Activated CD4-positive, alpha-beta T cell treated with anti-CD3 and anti-CD28 coated beads for 1 hour (primary cell): Measurements from ENCODE around the gene FXR2.

ENCODE experiments used
- DNase-seq: peaks from one replicate; pipeline ENCODE4 v3.0.0-alpha.2; 2020

Gene FXR2

DNA sequence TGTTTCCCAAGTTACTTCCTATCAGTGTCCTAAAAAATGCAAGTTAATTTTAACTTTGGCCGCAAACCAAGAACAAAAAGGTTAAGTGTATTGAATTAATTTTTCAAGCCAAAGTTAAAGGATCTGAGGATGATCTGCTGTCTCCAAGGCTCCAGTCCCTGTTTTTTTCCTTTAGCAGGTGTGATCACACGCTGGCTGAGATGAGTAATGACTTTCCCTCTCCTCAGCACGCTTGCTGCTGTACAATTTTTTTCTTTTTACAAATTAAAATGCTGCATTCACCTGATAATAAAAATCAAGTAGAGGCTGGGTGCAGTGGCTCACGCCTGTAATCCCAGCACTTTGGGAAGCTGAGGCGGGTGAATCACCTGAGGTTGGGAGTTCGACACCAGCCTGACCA lies 69.8 kb downstream of the FXR2 start:
- DNase-seq: no peak
